Testis (tissue), 3 donors: ENCODE measurements around the gene AMBP. TPM values are rescaled to one million over a fixed set of nuclear protein-coding genes. Genes with fewer than 3 reads are reported as not detected.

ENCODE experiments used
- DNase-seq: peaks from one replicate; pipeline ENCODE4 v3.0.0-alpha.2; 2019
- H3K27ac ChIP-seq, 2 donors: fragments of 200-600 bp; sonication (generic); one replicate each; pipeline ENCODE4 v1.5.1; 2019
- H3K27me3 ChIP-seq: fragments of 200-600 bp; sonication (generic); one replicate; pipeline ENCODE4 v1.5.1; 2019
- H3K36me3 ChIP-seq: fragments of 200-600 bp; sonication (generic); one replicate; pipeline ENCODE4 v1.5.1; 2017; ENCODE audit warnings: low read depth; ENCODE audit errors: missing control alignments
- H3K4me1 ChIP-seq: fragments of 200-600 bp; sonication (generic); one replicate; pipeline ENCODE4 v1.5.1; 2019
- H3K4me3 ChIP-seq, 2 donors: fragments of 200-600 bp; sonication (generic); one replicate each; pipeline ENCODE4 v1.5.1; 2017 to 2019
- H3K9me3 ChIP-seq: fragments of 200-600 bp; sonication (generic); one replicate; pipeline ENCODE4 v1.5.1; 2017
- POLR2A ChIP-seq: fragments of 450-650 bp; IDR thresholded peaks from one replicate; pipeline ENCODE4 v1.6.1; 2017; ENCODE audit warnings: antibody characterized with exemption, mild to moderate bottlenecking, moderate library complexity
- WGBS, 2 donors: methylation state at CpG; one replicate each; pipeline ENCODE4 v1.1.5; 2018; 5-methylcytosine and 5-hydroxymethylcytosine counted together
- intact Hi-C: fragments of 100-400 bp; cut with DNase I; formaldehyde crosslinking; loops from one replicate; pipeline ENCODE4 v1.15.1; 2023; ENCODE audit warnings: low total_unique reads
- polyA plus RNA-seq: library from polyadenylated mRNA; stranded (reverse); fragments of 350-450 nt; fragmentation: Illumina TruSeq; extraction: RNeasy Lipid Tissue Mini Kit (QIAGEN cat#74804); gene quantifications from one replicate; pipeline ENCODE4 v1.2.3, GENCODE V29; 2014; ENCODE audit warnings: low read depth, low replicate concordance; ENCODE audit not compliant: insufficient read depth
- total RNA-seq, 2 donors: library from RNA; depleted of rRNA; stranded (reverse); fragments of >200 nt; gene quantifications; one replicate each; pipeline ENCODE4 v1.2.3, GENCODE V29; 2016
- TF ChIP-seq, protein P1 (sequence below), 3 experiments: fragments of 450-650 bp in 2 of 3; fragments of 200-600 bp in 1 of 3; sonication (generic) in 1 of 3; IDR thresholded peaks; one replicate each; pipeline ENCODE4 v1.5.1; 2016 to 2019; ENCODE audit warnings: antibody characterized with exemption in 3 of 3, mild to moderate bottlenecking in 2 of 3, moderate library complexity in 1 of 3

Gene AMBP
- total and polyA plus RNA-seq, 3 donors from 2014 or later, result 0.47 to 0.88 (median 0.68) TPM

DNA sequence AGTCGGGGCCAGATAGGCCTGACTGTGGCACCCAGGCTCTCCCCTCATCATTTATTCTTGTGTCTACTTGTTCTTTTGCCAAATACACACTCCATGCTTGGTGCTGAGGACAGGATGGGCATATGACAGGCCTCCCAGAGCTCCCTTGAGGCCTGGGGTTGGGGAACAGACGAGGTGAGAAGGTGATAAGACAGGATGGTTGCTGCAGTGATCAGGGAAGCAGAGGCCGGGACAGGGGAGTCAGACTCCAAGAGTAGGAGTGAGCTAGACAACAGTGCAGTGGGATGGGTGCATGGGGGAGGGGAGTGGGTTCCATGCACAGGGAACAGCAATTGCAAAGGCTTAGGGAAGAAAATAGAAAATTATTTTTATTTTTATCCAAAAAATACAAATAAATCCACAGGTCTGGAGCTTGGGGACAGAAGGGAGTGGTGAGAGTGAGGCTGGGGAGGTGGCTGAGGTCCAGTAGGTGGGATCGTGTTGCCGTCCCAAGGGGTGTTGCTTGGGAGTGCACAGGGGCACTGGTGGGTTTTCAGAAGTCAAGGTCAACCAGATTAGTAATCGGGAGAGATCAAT, 3.4 kb upstream of the AMBP start:
- Histone ChIP-seq H3K27me3 (no peaks in the 10 kb centered on the region), H3K36me3 (no peaks in the 10 kb centered on the region), H3K27ac (no peak overlapping the region), H3K4me1 (no peaks in the 10 kb centered on the region), H3K9me3 (no peaks in the 10 kb centered on the region), H3K4me3 (no peak overlapping the region)
- intact Hi-C loops, result loop anchor here (10.0 kb wide), 1 partner anchor 203 kb away; no protein-coding TSS in a partner anchor
- WGBS, 2 donors, result 73 to 75% methylated on average over 6 of the region's 6 CpGs
- TF ChIP-seq, protein P1, sequence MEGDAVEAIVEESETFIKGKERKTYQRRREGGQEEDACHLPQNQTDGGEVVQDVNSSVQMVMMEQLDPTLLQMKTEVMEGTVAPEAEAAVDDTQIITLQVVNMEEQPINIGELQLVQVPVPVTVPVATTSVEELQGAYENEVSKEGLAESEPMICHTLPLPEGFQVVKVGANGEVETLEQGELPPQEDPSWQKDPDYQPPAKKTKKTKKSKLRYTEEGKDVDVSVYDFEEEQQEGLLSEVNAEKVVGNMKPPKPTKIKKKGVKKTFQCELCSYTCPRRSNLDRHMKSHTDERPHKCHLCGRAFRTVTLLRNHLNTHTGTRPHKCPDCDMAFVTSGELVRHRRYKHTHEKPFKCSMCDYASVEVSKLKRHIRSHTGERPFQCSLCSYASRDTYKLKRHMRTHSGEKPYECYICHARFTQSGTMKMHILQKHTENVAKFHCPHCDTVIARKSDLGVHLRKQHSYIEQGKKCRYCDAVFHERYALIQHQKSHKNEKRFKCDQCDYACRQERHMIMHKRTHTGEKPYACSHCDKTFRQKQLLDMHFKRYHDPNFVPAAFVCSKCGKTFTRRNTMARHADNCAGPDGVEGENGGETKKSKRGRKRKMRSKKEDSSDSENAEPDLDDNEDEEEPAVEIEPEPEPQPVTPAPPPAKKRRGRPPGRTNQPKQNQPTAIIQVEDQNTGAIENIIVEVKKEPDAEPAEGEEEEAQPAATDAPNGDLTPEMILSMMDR (IDR thresholded peaks at IDR 0.05), result no peak
- no peak for TF ChIP-seq POLR2A
- no peak for DNase-seq

DNA sequence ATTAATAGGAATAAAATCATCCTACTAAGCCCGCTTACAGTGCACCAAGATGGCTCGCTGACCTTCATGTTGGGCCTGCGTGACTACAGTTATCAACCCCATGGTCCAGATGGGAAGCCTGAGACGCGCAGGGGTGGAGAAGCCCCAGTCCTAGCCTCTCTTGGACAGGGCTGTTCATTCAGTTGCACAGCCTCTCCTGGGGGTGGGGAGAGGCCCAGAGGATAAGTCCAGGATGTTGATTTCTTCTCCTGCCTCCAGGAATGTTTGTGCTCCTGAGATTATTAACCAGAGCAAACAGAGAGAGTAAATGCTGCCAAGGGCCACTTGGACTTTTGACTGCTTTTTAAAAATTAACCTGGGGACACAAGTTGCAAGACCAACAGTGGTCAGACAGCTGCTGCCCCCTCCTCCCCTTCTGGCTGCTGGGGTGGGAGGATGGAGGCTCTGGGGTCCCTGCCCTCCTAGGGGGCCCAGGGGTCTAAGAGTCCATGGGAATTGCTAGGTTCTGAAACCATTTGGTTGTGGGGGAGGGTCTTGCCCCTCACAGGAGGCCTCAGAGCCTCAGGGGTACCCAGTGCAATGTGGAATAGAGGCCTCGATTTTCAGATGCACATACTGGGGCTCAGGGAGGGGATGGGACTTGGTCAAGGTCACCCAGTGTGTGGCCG, 2.8 kb upstream of the AMBP start:
- Histone ChIP-seq H3K4me3 (no peak overlapping the region), H3K27ac (no peak overlapping the region), H3K36me3 (no peaks in the 10 kb centered on the region), H3K27me3 (no peaks in the 10 kb centered on the region), H3K9me3 (no peaks in the 10 kb centered on the region), H3K4me1 (no peaks in the 10 kb centered on the region)
- TF ChIP-seq, protein P1 (IDR thresholded peaks at IDR 0.05), result no peak
- no peak for TF ChIP-seq POLR2A
- intact Hi-C loops, result loop anchor here (10.0 kb wide), 1 partner anchor 204 kb away; no protein-coding TSS in a partner anchor
- 78 to 92% methylated on average over 7 of the region's 7 CpGs for WGBS, 2 donors
- DNase-seq, result no peak

DNA sequence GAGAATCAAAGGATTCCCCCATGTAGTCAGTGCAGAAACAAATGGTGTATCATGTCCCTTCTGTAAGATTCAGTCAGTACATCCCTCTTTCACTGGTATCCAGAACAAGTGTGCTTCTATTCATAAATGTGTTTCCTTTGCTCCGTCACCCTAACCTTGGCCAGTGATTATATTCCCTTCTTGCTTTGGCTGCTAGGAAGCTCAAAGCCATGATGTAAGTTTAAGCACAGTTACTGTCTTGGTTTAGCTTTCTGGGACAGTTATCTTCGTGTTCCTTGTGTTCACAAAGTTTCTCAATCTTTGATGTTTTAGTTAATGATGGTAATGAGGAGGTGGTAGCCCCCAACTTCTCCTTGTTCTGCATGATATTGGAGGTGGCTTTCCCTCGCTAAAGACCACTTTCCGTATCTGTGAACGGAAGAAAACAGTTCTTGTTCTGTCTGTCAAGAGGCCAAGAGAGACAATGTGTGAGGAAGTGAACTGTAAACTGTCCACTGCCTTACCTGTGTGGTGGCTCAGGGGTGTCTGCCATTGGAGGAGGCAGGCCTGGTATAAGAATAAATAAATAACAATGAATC, 2.2 kb upstream of the AMBP start:
- Histone ChIP-seq H3K27me3 (no peaks in the 10 kb centered on the region), H3K9me3 (no peaks in the 10 kb centered on the region), H3K27ac (no peak overlapping the region), H3K4me1 (no peaks in the 10 kb centered on the region), H3K36me3 (no peaks in the 10 kb centered on the region), H3K4me3 (no peak overlapping the region)
- WGBS, 2 donors, result 92 to 95% methylated on average over 5 of the region's 5 CpGs
- no peak for TF ChIP-seq POLR2A
- TF ChIP-seq, protein P1 (IDR thresholded peaks at IDR 0.05), result no peak
- intact Hi-C loops, result loop anchor here (10.0 kb wide), 1 partner anchor 205 kb away; no protein-coding TSS in a partner anchor
- no peak for DNase-seq

DNA sequence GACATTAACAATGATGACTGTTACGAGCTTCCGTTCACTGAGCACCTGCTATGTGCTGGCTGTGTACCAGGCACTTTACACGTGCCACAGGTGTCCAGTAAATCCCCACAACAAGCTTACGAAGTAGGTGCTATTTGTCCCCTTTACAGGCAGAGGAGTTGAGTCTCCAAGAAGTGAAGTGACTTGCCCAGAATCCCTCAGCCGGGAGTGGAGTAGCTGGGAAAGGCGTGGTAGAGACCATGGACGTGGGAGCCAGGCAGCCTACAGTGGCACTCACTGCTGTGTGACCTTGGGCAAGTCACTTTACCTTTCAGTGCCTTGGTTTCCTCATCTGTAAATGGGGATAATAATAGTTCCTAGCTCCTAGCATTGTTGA, 669 bp upstream of the AMBP start:
- Histone ChIP-seq H3K4me3 (no peak overlapping the region), H3K9me3 (no peaks in the 10 kb centered on the region), H3K36me3 (no peaks in the 10 kb centered on the region), H3K27ac (no peak overlapping the region), H3K27me3 (no peaks in the 10 kb centered on the region), H3K4me1 (no peaks in the 10 kb centered on the region)
- intact Hi-C loops, result no loop called here
- TF ChIP-seq, protein P1 (IDR thresholded peaks at IDR 0.05), result no peak
- no peak for TF ChIP-seq POLR2A
- no peak for DNase-seq
- 66 to 76% methylated on average over 4 to 7 of the region's 7 CpGs for WGBS, 2 donors
